ENCODE data around the gene FHL2. TPM values are rescaled to one million over a fixed set of nuclear protein-coding genes. Genes with fewer than 3 reads are reported as not detected.

FHL2 gene
- total and polyA plus RNA-seq, 4 donors, result 3.9 to 9.0 (median 6.5) TPM

GRCh38 chr2:105378276-105378840, 20.5 kb downstream of the FHL2 start:
- no peak overlapping the region for H3K4me3 ChIP-seq (ENCODE audit: low read depth in 1 of 3, low read length in 3 of 3)
- DNase-seq (ENCODE audit: low spot score), result no peak
- H3K27me3 ChIP-seq (ENCODE audit: control insufficient read depth in 4 of 4, insufficient read depth in 4 of 4, low read length in 3 of 4), result no peaks in the 10 kb centered on the region
- WGBS, result 92% methylated on average over 12 of the region's 12 CpGs
- H3K9ac ChIP-seq (ENCODE audit: low read depth in 1 of 2, low read length in 2 of 2), result no peak overlapping the region
- H3K36me3 ChIP-seq (ENCODE audit: control insufficient read depth in 4 of 4, insufficient read depth in 3 of 4, low read depth in 1 of 4, low read length in 3 of 4), result peaks cover 0 to 2% (median 0%) of the 10 kb centered on the region in 4 donors
- no peaks in the 10 kb centered on the region for H3K9me3 ChIP-seq (ENCODE audit: control insufficient read depth in 4 of 4, low read length in 3 of 4)
- no peak overlapping the region for H3K27ac ChIP-seq (ENCODE audit: low read depth in 1 of 2, low read length in 2 of 2)
- TF ChIP-seq SP1 (IDR thresholded peaks at IDR 0.05) (no peak), RAD21 (IDR thresholded peaks at IDR 0.05) (no peak), HNF4A (conservative IDR thresholded peaks at IDR 0.05) (no peak), YY1 (IDR thresholded peaks at IDR 0.05) (no peak), MAX (IDR thresholded peaks at IDR 0.05) (no peak), TAF1 (conservative IDR thresholded peaks at IDR 0.05) (no peak), FOXA1 (IDR thresholded peaks at IDR 0.05) (no peak)
- H3K4me1 ChIP-seq (ENCODE audit: control insufficient read depth in 4 of 4, insufficient read depth in 4 of 4, low read length in 3 of 4), result peaks cover 0 to 2% (median 0%) of the 10 kb centered on the region in 4 donors

GRCh38 chr2:105377871-105378270, 21.0 kb downstream of the FHL2 start:
- no peak overlapping the region for H3K27ac ChIP-seq (ENCODE audit: low read depth in 1 of 2, low read length in 2 of 2)
- peaks cover 0 to 2% (median 0%) of the 10 kb centered on the region in 4 donors for H3K36me3 ChIP-seq (ENCODE audit: control insufficient read depth in 4 of 4, insufficient read depth in 3 of 4, low read depth in 1 of 4, low read length in 3 of 4)
- no peak overlapping the region for H3K9ac ChIP-seq (ENCODE audit: low read depth in 1 of 2, low read length in 2 of 2)
- DNase-seq (ENCODE audit: low spot score), result no peak
- peaks cover 0 to 5% (median 0%) of the 10 kb centered on the region in 4 donors for H3K4me1 ChIP-seq (ENCODE audit: control insufficient read depth in 4 of 4, insufficient read depth in 4 of 4, low read length in 3 of 4)
- TF ChIP-seq RAD21 (IDR thresholded peaks at IDR 0.05), result peak; percentile 72 to 75
- TF ChIP-seq JUND (IDR thresholded peaks at IDR 0.05), result no peak
- TF ChIP-seq, protein P1, sequence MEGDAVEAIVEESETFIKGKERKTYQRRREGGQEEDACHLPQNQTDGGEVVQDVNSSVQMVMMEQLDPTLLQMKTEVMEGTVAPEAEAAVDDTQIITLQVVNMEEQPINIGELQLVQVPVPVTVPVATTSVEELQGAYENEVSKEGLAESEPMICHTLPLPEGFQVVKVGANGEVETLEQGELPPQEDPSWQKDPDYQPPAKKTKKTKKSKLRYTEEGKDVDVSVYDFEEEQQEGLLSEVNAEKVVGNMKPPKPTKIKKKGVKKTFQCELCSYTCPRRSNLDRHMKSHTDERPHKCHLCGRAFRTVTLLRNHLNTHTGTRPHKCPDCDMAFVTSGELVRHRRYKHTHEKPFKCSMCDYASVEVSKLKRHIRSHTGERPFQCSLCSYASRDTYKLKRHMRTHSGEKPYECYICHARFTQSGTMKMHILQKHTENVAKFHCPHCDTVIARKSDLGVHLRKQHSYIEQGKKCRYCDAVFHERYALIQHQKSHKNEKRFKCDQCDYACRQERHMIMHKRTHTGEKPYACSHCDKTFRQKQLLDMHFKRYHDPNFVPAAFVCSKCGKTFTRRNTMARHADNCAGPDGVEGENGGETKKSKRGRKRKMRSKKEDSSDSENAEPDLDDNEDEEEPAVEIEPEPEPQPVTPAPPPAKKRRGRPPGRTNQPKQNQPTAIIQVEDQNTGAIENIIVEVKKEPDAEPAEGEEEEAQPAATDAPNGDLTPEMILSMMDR (IDR thresholded peaks at IDR 0.05; ENCODE audit: low read depth, low read length, missing input control), result peak; percentile 28
- 80% methylated on average over 3 of the region's 3 CpGs for WGBS
- no peaks in the 10 kb centered on the region for H3K27me3 ChIP-seq (ENCODE audit: control insufficient read depth in 4 of 4, insufficient read depth in 4 of 4, low read length in 3 of 4)
- no peak overlapping the region for H3K4me3 ChIP-seq (ENCODE audit: low read depth in 1 of 3, low read length in 3 of 3)
- H3K9me3 ChIP-seq (ENCODE audit: control insufficient read depth in 4 of 4, low read length in 3 of 4), result no peaks in the 10 kb centered on the region

- DNase-seq (ENCODE audit: low spot score), result no peak
- H3K27me3 ChIP-seq (ENCODE audit: control insufficient read depth in 4 of 4, insufficient read depth in 4 of 4, low read length in 3 of 4), result no peaks in the 10 kb centered on the region
- WGBS, result 90% methylated on average over 5 of the region's 5 CpGs
- TF ChIP-seq, protein P1 (IDR thresholded peaks at IDR 0.05; ENCODE audit: low read depth, low read length, missing input control), result no peak
- H3K4me3 ChIP-seq (ENCODE audit: low read depth in 1 of 3, low read length in 3 of 3), result no peak overlapping the region
- H3K9me3 ChIP-seq (ENCODE audit: control insufficient read depth in 4 of 4, low read length in 3 of 4), result no peaks in the 10 kb centered on the region
- H3K27ac ChIP-seq (ENCODE audit: low read depth in 1 of 2, low read length in 2 of 2), result no peak overlapping the region
- peaks cover 0 to 2% (median 0%) of the 10 kb centered on the region in 4 donors for H3K36me3 ChIP-seq (ENCODE audit: control insufficient read depth in 4 of 4, insufficient read depth in 3 of 4, low read depth in 1 of 4, low read length in 3 of 4)
- no peak overlapping the region for H3K9ac ChIP-seq (ENCODE audit: low read depth in 1 of 2, low read length in 2 of 2)
- peaks cover 0 to 5% (median 0%) of the 10 kb centered on the region in 4 donors for H3K4me1 ChIP-seq (ENCODE audit: control insufficient read depth in 4 of 4, insufficient read depth in 4 of 4, low read length in 3 of 4)
Observed at GRCh38 chr2:105376789-105377240, 22.0 kb downstream of the FHL2 start.
